Skeletal muscle cell (primary cell): ENCODE measurements around the gene AGAP6.
"Not testable (repeated sequence)": the region's sequence is repeated elsewhere in the genome, so short reads cannot be mapped to it uniquely, and the experiment has no call there.

ENCODE experiments used
- DNase-seq: peaks from one replicate; pipeline ENCODE4 v3.0.0-alpha.2; 2010; ENCODE audit warnings: low read depth
- H3K4me3 ChIP-seq: 2 replicates; pipeline ENCODE4 v1.5.1; 2011; ENCODE audit warnings: low read depth, mild to moderate bottlenecking, control low read depth, low read length, moderate library complexity

The AGAP6 gene

DNA sequence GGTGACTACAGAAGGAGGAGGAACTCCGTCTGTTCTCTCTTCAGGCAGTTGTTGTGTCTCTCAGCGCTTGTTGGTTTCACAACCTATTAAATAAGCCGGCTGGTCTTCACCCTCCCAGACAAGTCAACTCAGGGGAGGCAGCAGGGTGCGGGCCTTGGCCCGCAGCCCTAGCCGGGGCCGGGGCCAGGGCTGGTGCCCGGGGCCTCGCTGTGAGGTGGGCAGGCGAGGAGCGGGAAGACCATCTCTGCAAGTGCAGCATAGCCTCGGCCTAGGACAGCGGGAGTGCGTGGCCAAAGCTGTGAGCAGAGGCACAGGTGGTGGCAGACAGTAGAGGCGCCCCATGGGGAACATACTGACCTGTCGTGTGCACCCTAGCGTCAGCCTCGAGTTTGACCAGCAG is at the start of gene AGAP6:
TSS of gene AGAP6 (plus strand) at position 31 of the 400 bp plus-strand sequence. CDS start at position 341, 310 bp downstream.
- DNase-seq, H3K4me3 ChIP-seq: not testable (repeated sequence)

DNA sequence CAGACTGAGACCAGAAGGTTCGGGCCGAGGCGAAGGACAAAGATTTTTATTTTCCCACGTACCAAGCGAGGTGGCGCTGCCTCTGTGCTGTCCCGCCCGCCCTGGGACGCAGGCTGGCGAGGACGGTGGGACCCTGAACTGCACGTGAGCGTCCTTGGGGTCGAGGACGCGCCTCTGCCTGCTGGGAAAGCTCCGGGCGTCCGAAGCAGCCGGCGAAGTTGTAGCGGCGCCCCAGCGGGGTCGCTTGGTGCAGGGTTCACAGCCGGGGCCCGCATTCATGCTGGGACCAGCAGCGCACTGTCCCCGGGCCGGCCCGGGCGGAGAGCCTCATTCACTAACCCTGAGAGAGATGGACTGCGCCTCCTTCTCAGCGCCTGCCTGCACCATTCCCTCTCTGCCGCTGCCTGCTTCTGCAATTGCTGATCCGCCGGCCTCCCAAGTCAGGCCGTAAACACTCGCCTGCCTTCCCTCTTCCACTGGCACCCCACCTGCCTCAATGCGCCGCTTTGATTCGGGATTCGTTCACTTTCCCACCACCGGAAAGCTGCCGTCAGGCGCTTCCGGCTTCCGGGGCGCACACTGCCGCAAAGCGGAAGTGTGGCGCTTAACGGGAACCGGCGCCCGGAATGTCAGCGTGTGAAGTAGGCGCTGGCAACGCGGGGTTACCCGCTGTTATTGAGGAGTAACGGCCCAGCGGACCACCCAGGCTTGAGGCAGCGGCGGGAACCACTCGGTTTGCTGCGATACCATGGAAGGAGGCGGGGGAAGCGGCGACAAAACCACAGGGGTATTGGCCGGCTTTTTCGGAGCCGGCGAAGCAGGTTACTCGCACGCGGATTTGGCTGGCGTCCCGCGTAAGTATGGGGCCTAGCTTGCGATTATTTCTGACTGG is 46.5 kb upstream of the AGAP6 start, which contains the start of the genes PARG and TIMM23B:
TSS of gene PARG (minus strand) at position 581 of the 892 bp plus-strand sequence. CDS start at position 279, 302 bp downstream.
TSS of gene TIMM23B (plus strand) at position 607 of the 892 bp plus-strand sequence. CDS start at position 749, 142 bp downstream.
- DNase-seq: peak; percentile 48
- H3K4me3 ChIP-seq: peak within 1 kb of the TSS; percentile 68

DNA sequence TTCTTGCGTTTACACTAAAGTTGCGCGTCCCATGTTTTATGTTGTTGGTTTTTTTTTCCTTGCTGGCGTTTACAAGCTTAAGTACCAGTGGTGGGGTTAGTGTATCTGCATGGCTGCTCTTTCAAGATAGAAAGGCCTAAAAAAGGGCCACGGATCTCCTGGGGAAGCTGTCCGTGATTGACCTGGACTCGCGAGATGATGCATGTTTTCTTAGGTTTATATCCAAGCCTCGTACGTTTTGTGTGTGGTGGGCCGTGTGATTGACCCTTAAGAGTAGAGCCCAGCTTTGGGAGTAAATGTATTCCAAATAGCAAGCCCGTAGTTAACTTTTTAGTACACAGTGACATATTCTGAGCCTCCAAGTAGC is 45.9 kb upstream of the AGAP6 start:
- H3K4me3 ChIP-seq: peak overlapping the region; percentile 68
- DNase-seq: not testable (repeated sequence)

DNA sequence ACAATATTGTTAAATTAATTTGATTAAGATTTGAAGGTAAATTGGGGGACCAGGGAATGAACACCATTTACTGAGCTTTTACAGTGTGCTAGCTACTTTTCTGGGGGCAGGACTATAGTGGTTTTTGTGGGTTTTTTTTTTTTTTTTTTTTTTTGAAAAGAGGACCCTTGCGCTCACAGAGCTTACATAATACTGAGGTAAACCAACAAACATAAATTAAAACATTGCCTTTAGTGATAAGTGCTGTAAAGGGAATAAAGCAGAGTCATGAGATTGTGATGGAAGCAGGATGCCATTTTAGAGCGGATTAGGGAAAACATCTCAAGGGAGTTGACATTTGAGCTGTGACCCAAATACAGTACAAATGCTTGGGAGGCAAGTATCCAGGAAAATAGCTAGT is 44.6 kb upstream of the AGAP6 start:
- H3K4me3 ChIP-seq, DNase-seq: not testable (repeated sequence)

DNA sequence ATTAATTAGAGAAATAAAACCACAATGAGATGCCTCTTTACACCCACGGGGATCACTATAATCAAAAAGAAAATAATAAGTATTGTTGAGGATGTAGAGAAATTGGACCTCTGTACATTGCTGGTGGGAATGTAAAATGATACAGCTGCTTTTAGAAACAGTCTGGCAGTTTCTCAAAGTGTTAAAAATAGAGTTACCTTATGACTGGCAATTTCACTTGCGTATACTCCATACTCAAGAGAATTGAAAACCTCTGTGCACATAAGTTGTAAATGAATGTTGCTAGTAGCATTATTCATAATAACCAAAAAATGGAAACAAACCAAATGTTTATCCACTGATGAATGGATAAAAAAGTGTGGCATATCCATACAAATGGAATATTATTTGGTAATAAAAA is 40.1 kb upstream of the AGAP6 start:
- not testable (repeated sequence) for H3K4me3 ChIP-seq, DNase-seq

DNA sequence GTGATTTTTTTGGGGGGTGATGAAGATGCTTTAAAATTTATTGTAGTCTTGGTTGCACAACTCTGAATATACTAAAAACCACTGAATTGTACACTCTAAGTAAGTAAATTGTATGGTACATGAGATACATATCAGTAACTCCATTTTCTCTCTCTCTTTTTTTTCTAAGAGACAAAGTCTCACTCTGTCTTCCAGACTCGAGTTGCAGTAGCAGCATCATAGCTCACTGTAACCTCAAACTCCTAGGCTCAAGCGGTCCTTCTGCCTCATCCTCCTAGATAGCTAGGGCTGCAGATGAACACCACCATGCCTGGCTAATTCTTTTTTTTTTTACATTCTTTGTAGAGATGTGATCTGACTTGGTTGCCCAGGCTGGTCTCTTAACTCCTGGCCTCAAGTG is 39.5 kb upstream of the AGAP6 start:
- DNase-seq, H3K4me3 ChIP-seq: not testable (repeated sequence)

DNA sequence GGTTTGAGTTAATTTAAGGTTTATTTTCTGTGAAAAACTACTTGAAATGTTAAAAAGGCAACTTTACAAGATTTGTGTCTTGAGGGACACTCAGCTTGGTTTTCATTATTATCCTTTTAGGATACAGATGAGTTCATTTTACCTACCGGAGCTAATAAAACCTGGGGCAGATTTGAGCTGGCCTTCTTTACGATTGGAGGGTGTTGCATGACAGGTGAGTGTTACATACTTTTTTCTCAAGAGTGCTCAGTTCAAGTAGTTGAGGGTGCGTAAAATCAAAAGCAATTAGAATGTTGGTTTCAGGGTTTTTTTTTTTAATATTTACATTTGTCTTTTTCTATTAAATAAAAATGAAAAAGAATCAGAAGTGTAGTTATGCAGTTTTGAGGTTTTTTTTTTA is 36.2 kb upstream of the AGAP6 start:
- not testable (repeated sequence) for H3K4me3 ChIP-seq, DNase-seq

DNA sequence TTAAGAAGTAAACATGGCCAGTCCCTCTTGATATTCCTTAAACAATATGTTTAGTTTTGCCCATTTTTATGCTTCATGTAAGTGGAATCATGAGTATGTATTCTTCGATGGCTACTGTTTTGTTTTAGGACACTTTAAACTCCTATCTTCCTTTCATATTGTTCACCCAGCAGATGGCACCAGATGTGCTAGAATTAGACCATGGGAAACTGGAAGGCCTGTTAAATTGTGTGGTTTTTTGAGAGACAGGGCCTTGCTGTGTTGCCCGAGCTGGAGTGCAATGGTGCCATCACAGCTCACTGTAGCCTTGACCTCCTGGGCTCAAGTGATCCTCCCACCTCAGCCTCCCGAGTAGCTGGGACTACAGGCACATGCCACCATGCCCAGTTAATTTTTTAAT is 35.1 kb upstream of the AGAP6 start:
- H3K4me3 ChIP-seq, DNase-seq: not testable (repeated sequence)

DNA sequence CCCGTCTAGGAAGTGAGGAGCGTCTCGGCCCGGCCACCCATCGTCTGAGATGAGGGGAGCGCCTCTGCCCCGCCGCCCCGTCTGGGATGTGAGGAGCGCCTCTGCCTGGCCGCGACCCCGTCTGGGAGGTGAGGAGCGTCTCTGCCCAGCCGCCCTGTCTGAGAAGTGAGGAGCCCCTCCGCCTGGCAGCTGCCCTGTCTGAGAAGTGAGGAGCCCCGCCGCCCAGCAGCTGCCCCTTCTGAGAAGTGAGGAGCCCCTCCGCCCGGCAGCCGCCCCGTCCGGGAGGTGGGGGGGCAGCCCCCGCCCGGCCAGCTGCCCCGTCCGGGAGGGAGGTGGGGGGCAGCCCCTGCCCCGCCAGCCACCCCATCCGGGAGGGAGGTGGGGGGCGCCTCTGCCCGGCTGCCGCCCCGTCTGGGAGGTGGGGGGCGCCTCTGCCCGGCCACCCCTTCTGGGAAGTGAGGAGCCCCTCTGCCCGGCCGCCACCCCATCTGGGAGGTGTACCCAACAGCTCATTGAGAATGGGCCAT is 17.8 kb upstream of the AGAP6 start:
- not testable (repeated sequence) for DNase-seq, H3K4me3 ChIP-seq

DNA sequence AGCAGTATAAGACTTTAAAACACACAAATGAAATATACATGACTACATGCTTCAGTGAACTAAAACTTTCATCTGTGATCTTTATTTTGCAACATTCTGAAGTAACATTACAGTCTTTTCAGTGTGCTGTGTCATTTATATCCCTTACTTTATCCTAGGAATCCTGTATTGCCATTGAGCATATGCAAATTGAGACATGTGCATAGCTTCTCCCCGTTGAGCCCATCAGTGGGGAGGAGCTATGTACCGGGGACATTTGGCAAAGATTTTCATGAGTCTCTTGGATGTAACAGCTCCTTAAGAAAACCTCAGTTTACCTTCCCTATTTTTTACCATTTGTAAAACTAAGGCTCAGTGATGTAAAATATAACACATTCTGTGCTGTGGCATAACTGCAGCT is 16.7 kb upstream of the AGAP6 start:
- H3K4me3 ChIP-seq, DNase-seq: not testable (repeated sequence)

DNA sequence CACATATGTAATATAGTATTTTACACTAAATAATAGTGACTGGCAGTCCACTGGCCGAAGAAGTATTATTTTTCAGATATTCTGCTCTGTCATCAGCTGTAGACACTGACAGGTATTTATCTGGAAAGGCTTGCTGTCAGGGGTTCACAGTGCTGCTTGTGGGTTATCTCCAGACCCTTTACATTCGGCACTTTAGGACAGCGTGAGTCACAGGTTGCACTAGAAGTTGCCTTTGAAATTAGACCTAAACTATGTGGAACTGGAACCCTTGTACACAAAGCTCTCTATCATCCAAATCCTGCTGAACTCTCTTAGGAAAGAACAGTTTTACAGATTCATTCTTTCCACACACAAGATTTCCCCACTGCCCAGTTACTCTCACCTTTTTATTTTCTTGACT is 16.1 kb upstream of the AGAP6 start:
- DNase-seq, H3K4me3 ChIP-seq: not testable (repeated sequence)

DNA sequence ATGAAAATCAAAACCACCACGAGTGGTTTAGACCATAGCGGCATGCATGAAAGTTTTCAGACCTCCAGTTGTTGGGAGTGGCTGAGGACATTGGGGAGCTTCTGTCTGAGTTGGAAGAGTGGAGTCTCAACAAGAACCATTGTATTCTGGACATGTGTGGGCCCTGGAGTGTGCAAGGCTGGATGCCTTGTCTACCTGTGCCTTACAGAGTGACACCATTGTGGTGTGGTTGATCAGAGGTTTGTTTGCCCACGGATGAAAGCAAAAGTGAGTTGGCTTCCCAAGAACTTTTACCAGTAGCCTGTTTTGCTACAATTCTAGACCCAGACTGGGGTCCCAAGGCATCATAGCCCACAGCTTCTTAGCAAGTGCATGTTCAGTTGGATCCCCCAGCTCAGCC is 10.4 kb upstream of the AGAP6 start:
- DNase-seq, H3K4me3 ChIP-seq: not testable (repeated sequence)

DNA sequence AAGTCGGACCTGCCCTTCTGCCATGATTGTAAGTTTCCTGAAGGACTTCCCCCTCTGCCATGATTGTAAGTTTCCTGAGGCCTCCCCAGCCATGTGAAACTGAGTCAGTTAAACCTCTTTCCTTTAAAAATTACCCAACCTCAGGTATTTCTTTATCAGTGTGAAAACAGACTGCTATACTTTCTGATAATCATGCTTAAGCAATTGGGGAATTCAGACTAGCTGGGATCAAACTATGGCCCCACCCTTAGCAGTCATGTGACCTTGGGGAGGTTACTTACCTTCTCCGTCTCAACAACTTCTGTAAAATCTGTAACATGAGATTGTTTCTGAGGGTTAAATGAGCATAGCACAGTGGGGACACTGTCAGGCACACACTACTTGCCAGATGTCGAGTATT is 999 bp upstream of the AGAP6 start:
- not testable (repeated sequence) for DNase-seq, H3K4me3 ChIP-seq

DNA sequence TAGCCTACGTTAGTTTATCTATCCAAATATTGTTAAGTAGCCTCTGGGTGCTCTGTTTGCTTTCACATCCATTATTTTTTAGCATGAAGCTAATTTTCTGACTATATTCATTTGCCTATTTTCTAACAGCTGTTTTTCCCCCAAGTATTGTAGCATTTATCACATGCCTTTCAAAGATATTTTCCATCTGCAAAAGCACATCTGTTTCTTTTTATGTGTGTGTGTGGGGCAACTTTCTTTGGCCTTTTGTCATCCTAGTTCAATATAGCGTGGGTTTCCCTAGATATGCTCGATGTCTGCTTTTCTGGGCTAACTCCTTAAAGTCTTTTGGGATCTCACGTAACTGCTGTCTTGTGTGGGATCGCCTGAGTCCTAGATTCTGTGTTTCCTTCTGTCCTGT is 7.1 kb downstream of the AGAP6 start:
- H3K4me3 ChIP-seq, DNase-seq: not testable (repeated sequence)

DNA sequence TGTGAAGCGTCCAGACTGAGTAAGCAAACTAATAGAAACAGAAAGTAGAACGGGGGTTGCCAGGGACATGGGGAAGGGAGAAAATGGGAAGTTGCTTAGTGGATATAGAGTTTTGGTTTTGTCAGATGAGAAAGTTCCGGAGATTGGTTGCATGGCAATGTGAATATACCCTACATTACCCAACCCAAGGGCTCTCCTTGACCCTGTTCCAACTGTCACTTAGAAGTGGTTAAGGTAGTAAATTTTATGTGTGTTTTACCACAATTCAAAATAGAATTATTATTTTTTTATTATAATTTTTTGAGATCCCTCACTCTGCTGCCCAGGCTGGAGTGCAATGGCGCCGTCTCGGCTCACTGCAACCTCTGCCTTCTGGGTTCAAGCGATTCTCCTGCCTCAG is 25.8 kb downstream of the AGAP6 start:
- DNase-seq, H3K4me3 ChIP-seq: not testable (repeated sequence)

DNA sequence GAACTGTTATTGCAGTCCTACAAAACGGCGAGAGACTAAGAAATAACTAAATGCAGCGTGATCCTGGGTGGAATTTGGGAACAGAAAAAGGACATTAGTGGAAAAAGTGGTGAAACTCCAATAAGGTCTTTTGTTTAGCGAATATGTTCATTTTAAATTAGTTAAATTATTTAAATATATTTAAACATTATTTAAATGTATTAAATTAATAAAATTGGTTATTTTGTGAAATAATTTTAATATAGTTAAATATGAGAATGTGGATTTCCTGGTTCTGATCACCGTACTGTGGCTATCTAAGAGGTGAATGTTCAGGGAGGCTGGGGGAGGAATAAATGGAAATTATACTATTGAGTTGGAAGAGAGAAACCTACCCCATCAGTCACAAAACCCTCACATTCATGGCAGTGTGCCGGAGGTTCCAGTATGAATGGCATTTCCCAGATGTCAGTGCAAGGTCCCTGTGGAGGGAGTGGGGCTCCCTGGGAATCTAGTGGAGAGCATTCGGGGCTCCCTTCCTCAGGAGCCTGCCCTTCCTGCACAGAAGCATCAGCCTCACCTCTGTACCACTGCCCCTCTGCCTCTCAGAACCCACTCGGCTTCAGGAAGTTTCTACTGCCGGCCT is 27.5 kb downstream of the AGAP6 start:
- DNase-seq, H3K4me3 ChIP-seq: not testable (repeated sequence)

DNA sequence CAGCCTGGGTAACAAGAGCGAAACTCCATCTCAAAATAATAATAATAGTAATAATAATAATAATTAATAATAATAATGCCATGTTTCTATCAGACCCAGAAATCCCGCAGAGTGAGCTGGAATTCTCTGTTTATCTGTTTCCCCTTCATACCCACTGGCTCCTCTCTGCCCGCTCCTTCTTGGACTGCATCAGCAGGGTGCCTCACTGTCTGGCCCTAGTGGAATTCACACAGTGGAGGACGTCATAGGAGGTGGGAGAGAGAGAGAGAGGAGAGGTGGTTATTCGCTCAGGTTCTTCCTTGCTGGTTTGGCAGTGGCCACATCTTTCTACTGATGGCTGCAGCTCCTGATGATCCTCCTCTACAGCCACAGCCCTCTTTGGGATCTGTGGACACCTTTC is 28.7 kb downstream of the AGAP6 start:
- DNase-seq, H3K4me3 ChIP-seq: not testable (repeated sequence)

DNA sequence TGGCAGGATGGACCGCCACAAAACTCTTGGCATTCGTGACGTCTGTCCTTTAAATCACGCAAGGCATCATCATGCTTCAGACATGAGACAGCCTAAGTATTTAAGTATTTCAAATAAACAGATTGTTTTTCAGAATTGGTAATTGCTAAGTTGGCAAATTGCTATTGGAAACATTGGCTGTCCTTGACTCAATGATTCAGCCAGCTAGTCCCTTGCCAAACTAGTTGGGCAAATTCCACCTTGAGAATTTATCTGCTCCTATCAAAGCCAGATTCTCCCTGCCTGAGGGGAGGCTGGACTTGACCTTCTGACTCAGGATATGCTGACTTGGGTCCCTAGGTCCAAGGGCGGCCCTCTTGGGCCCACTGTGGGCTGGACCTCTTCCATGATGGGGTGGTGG is 29.4 kb downstream of the AGAP6 start:
- not testable (repeated sequence) for DNase-seq, H3K4me3 ChIP-seq

DNA sequence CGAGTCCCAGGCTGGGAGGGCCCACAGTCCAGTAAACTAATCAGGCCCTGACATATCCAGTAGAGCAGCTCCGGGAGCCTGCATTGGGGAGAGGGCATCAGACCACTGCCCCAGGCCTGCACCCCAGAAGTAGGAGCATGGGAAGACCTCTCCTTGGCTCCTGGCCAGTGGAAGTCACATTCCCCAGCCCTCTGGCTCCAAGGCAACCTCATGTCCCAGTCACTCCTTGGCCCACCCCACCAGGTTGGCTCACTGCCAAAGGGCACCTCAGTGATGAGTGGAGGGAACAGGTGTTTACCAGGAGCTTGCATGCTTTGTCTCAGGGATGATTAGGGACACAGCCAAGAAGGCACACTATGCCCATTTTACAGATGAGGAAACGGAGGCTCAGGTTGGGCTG is 31.1 kb downstream of the AGAP6 start:
- DNase-seq, H3K4me3 ChIP-seq: not testable (repeated sequence)

DNA sequence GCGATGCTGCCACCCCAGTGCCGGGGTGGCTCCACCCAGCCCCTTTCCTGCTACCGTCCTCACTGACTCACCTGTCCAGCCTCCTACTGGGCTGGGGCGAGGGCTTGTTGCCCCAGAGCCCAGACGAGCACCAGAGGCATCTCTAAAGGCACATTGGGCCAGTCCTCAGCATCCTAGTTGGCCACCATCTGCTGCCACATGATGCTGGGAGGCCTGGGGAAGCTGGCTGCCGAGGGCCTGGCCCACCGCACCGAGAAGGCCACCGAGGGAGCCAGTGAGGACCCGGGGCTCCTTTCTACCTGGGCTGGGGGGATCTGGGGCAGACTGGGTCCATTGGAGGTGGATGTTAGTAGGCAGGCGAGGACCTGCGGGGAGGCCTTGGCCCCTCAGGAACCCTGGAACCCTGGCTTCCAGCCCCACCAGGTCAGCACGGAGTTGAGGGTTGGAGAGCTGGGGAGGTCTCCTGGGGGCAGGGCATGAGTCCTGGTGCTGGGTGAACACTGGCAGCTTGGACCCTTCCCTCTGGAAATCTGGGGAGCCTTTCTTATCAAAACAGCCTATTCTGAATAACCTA is 32.3 kb downstream of the AGAP6 start:
- DNase-seq, H3K4me3 ChIP-seq: not testable (repeated sequence)
